Dedifferentiated amniotic fluid mesenchymal stem cell (primary cell): ENCODE data around the gene RBP4.

Experiments used
- DNase-seq: peaks from one replicate; pipeline ENCODE4 v3.0.0-alpha.2; 2016; ENCODE audit errors: extremely low spot score

The RBP4 gene

DNA sequence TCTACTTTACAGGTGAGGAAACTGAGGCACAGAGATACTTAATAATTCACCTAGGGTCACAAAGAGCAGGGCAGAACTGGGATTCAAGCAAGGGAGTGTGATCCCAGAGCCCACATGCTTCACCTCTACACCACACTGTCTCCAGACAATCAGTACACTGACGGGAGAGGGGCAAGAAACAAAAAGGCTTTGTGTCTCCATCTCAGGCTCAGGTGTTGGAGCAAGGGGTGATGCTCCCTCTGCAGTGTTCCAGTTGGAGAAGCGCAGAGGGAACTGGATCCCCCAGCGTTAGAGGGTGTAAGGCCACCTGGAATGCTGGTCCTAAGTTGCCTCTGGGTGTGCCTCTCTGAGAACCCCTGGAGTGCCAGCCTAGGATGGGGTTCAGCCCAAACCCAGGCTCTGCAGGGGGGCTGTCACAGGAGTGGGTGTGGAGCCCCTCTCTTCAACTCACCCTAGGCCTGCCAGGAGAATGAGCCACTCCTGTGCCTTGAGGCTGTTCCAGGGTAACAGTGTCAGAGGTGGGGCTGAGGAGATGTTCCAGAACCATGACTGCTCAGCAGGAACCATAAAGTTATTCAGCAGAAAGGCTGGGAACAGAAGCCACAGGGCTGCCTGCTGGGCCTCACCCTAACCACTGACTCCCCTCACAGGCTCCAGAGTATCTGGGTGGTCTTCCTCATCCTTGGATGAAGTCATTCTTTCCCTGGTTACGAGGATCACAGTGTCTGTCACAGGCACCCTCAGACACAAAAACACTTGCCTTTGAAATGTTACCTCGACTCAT, 5.5 kb downstream of the RBP4 start:
- no peak for DNase-seq

DNA sequence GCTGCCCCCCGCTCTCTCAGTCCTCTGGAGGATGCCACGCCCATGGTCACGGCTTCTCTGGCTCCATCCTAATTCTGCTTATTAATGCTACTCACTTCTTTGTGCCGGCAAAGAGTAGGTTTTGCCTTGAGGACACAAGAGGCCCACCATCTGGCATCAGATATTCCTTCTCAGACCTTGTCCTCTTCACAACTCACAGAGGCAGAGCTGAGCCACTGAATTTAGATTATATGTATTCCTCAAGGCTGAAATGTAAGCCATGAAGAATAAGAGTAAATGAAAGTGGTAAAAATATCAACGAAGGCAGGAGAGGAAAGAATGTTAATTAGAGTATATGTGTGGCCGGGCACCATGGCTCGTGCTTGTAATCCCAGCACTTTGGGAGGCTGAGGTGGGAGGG, 6.5 kb downstream of the RBP4 start:
- no peak for DNase-seq

DNA sequence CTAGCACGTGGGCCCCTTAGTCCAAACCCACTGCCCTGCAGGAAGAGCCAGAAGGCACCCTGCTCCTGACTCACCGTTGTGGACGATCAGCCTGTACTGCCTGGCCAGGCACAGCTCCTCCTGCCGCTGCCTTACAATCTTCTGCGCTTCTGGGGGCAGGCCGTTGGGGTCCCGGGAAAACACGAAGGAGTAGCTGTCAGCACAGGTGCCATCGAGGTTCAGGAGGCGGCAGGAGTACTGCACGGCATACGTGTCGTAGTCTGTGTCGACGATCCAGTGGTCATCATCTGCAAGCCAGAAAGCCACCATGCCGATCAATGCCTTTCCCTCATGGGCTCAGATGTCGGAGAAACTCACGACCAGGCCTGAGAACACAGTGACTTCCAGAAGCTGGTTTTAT, 7.3 kb downstream of the RBP4 start:
- no peak for DNase-seq

DNA sequence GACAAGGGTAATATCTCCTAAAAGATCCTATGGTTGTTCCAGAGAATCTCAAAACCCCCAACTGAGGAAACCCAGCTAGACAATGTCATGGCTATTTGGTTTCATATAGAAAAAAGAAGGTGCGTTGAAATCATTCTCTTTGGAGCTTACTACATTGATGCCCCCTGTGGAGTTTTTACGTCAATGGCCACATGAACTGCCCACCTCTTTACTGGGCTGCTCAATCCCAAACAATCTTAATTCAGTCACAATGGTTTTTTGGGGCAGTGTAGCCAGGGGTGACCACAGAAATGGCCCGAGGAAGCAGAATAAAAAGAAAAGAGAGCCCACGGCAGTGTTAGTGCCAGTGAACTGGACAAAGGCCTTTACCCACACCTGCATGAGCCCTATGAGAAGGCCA, 7.8 kb downstream of the RBP4 start:
- no peak for DNase-seq

DNA sequence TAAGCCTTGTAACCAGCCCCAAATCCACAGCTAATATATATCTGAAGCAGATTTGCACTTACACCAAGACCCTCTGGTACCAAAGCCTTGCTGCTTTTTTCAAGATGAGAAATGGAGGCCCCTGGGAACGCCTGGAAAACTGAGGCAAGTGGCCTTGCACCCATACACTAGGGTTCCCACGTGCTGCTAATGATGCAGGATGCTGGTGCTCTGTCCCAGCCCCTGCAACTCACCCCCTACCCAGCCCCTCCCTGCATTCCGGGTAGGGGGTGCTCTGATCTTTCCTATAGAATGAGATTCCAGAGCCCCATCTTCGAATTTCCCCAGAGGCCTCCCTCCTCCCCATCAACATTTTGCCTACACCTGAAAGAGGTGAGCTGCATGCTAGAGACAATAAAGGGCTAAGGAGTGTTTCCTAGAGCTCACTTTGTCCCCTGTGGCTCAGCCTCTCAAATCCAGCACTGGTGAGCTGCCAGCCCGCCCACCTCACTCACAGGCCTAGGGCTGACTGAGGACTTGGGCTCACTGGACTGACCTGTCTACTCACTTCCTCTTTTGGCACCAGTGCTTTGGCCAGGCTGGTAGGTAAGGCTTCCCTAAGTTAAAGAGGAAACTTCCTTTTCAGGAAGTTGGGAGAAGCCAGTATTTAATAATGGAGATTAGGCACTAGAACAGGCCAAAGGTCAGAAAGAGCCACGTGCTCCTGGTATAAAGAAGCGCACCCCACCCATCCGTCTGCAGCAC, 9.8 kb downstream of the RBP4 start:
- DNase-seq, result no peak

DNA sequence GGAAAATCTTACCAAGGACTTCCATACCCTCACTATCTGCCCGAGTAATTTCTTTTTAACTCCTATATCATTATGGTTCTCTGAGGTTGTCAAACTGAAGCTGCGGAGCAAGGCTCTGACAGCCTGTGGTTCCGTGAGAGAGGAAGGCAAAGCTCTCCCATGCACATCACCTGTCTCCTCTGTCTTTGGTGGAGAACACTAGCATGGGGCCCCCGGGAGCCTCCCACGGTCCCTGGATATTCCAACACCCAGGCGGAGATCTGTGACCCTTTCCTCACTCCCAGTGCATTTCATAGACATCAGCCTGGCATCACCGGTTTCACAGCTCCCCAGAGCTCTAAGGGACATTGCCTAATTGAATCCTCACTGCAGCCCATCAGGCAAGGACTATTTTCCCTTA, 10.4 kb downstream of the RBP4 start:
- no peak for DNase-seq

DNA sequence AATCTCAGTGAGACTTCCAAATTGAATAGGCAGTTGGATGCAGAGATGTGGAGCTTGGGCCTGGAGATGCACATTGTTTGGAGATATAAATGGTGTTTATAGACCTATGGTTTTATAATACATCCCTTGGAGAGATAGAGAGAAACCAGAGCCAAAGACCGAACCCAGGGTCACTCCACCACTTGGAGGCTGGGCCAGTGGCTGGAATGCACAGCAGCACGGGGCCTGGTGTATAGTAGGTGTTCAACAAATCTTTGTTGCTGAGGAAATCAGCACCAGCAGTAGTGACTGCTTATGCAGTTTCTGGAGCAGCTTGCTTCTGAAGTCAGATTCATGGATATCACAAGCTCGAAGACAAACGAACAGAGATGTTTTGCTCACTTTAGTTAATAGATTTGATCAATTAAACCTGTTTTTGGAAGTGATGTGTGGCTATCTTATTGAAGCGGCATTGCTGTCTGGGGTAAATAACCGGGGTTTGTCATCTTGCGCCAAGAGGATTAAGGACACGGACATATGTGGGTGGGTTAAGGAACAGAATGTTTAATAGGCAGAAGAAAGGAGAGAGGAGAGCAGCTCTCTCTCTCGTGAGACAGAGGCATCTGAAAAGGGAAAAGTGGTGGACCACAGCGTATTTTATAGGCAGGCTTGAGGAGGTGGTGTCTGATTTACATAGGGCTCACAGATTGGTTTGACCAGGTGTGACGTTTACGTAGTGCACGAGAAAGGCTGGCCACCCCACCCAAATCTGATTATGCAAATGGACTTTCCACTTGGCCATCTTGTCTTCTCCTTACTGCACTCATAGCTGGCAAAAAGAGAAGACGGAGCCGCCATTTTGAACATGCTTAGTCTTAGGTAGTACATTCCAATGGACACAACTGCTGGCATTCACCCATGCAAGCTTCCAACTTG, 11.1 kb downstream of the RBP4 start:
- no peak for DNase-seq

DNA sequence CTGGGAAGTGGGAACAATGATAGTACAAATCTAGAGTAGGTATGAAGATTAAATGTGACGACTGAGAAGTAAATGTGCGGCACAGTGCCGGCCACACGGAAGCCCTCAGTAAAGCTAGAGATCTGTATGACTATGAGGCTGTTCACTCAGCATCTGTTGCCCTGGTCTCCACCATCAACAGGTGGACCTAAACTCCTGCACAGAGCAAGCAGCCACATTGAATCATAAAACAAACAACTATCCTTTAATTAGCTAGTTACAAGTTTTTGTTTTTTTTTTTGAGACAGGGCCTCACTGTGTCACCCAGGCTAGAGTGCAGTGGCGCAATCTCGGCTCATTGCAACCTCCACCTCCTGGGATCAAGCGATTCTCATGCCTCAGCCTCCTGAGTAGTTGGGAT, 16.6 kb downstream of the RBP4 start:
- DNase-seq, result no peak

DNA sequence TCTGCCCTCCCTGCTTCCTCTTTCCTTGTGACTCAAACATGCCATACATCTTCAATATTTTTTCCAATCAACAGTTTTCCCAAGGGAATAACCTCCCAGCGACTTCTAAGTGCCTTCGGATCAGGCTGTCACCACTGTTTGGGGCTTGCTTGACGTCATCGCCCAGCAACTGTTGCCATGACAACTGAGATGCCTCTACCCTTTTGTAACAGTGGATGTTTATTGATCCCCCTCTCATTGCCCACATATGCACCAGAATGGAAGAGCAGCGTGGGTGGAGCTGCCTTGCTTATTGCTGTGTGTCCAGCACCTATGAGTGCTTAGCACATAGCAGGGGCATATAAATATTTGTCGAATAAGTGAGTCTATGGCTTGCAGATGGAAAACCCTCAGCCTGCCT, 20.2 kb downstream of the RBP4 start:
- no peak for DNase-seq

DNA sequence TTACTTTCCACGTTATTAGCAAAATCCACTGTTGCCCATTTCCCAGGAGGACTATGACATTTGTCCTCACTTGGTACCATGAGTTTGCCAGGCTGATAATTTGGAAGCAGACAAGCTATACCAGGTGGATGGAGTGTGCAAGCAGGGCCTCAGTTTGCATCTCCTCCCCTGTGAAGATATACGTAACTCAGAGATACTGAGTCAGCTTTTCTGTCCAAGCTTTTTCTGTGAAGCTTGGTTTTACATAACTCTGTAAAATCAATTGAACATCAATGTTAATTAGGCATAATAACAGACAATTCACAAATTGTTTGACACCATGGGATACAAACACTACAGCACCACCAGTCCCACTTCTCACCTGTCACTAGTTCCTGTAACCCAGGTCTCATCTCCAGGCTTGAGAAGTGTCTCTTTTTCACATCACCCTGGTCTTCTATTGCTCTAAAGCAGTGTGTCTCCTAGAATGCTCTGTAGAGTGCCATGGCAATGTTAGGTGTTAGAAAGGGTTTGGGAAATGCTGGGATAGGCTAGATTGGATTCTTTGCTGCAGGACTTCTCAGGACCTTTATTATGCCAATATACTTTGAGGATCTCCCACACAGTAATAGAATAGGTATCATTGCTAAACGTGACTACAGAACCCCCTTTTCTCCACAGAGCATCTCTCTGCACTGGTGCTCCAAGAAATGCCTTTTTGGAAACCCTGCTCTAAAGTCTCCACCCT, 20.9 kb downstream of the RBP4 start:
- DNase-seq, result no peak

DNA sequence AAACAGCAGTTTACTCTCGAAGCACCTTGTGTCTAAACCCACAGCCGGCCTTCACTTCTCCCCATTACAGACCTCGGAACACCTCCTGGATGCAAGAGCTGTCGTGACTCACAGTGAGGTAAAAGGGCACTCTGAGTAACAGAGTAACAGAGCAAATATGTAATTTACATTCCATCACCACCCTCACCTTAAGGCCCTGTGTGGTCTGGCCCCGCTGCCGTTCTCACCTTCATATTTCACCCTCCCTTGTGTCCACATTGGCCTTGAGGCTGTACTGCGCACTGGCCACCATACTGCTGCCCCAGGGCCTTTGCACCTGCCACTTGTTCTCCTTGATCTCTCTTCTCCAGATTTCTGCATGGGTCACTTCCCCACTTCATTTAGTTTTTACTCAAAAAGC, 21.9 kb downstream of the RBP4 start:
- no peak for DNase-seq

DNA sequence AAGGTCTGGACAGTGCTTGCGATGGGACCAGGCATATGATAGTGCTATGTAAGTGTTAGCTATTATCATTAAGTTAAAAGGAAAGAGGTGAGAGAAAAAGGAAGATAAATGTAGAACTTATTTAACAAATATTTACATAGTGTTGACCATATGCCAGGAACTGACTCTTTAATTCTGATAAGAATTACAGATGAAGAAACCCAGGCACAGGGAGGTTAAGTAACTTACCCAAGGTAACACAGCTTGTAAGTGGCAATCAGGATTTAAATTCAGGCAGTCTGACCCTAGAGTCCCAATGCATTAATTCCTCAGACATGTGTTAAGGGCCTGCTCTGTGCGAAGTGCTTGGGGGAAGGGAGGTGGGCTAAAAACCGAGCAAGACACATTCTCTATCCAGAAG, 23.5 kb downstream of the RBP4 start:
- no peak for DNase-seq

DNA sequence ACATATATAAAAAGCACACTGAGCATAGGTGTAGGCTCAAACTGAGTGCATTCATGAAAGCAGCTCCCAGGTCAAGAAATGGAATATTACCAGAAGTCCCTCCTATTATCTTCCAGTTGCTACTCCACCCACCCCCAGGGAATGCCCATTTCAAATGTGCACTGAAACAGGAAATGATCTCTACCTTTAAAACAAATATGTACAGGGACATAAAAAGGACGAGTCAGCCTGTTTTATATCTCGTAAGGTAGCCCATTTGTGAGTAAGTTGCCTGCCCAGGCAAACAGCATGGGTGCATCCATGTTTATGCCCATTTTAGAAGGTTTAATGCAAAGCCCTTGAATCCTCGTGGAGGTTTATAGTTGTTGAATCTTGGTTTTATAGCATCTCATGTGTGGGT, 24.1 kb downstream of the RBP4 start:
- DNase-seq, result no peak

DNA sequence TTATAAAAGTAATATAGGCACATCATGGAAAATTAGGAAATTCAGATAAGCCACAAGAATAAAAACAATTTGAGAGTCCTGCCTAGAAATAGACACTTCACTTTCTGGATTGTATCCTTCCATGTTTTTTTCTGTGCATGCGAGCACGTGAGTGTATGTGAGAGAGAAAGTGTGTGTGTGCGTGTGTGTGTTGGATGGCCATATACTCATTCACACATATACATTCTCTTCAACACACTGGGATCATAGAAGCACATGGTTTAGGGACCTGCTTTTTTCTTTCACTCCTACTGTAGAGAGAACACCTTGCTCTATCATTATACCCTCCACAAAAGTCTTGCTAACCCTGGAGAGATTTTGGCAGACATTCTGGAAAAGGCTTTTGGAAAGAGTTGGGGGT, 27.1 kb downstream of the RBP4 start:
- DNase-seq, result no peak

DNA sequence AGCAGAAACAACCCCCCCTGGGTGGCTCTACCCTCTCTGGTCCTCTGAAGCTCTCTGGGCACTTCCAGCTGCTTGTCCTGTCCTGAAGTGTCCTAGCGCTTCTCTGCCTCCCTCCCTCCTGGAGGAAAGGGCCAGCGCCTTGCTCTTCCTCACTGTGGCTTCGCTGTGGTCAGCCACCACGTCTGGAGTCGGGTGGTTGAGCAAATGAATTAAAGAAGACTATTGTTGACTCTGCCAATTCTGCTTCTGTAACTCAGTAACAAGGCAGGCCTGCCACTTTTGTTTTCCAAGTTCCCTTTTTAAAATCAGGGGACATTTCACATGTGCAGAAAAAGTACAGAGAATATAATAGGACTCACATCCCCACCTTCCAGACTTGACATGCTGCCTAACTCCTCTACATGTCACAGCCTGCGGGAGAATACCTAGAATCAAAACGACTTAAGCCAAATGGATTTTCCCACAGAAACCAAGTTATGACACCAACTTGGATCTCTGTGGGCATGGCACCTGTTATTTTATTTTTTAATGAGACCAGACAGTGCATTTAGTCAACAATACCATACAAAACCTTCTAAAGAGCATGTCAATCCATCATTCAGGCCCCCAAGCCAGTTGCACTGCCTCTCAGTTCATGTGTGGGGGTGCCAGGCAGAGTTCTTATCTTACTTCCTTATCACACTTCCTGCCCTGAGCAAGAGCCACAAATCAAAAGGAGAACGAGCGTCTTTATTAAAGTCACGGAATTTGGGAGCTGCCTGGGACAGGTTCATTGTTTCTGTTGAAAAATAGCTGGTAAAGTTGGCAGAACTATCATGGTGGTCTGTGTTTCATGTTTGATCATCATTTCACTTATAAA, 27.8 kb downstream of the RBP4 start:
- DNase-seq, result no peak

DNA sequence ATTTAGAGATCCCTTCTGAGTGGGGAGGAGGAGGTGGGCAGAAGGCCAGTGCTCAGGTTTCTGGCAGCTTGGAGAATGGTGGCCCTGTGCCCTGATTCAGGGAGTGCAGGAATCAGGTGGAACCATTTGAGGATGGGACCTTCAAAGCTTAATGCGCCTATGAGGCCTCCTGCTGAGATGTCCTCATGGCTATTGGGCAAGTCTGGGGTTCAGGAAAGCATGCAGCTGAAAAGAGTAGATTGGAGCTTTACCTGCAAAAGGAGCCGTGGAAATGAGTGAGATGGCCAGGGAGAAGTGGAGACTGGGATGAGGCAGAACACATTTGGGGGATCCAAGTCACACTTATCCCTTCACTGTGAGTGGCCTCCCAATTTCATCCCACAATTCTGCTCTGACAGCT, 28.4 kb downstream of the RBP4 start:
- no peak for DNase-seq

DNA sequence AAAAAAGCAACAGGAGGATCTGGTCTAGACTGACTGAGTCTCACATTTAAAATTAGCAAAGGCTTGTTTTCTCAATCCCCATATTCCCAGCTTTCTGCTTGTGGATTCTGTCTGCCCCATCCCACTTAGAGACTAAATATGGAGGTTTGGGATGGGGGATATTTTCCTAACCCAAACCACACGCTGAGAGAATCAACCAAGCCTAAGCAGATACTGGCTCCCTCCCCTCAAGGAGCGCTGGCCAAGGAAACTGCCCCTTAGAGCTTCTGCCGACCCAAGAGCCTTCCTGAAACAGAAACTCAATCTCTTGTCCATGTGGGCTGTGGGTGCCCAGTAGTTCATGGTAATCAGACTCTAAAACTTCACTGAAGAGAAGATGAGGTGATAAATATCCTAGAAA, 30.7 kb downstream of the RBP4 start:
- DNase-seq, result no peak

DNA sequence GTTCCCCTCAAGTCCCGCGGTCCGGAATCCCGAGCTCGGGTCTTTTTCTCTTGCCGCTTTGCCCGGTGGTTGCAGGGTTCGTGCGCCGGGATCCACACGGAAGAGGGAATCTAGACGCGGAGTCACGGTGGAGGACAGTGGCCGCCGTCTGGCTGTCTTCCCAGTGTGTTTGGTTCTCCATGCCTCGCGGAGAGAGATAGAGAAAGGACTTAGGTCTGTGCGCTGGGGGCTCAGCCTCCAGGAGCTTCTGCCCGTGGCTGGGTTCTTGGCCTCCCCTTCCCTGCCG, 33.0 kb downstream of the RBP4 start:
- DNase-seq, result no peak

DNA sequence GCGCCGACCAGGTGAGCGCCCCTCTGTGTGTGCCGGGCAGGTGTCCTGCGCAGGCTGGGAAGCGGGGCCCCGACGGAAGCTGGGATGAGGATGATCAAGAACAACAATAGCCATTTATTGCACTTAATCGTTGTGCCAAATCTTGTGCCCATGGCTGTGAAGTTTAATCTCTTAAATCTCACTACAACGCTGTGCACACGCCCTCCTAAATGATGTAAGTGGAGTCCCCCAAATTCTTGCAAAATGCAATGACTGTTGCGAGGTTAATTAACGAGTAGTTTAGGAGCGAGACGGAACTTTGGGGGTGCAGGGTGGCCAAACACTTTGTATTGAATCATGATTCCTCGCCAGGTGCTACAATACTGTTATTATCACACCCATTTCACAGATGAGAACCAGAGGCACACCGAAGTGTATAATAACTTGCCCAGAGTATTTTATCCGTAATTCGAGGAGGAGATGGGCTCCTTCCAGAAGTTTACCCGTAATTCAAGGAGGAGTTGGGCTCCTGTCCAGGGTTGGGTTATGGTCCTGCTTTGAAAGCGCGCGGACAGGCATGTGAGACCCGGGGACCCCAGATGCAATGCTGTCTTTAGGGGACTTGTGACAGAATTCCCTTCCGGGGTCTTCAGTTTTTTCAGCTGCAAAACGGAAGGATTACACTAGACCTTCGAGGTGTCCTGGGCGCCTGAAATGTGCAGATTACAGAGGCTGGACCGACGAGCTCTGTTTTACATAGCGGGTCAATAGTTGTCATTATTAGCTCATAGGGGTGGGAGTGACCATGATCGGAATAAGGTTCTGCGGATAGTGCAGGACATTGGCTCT, 33.5 kb downstream of the RBP4 start:
- DNase-seq, result no peak
